ENCODE measurements around the gene CFAP53. TPM values are rescaled to one million over a fixed set of nuclear protein-coding genes. Genes with fewer than 3 reads are reported as not detected.

The CFAP53 gene
- total RNA-seq, 1 experiment from 2014 or later = 0.15 TPM

GRCh38 chr18:50285071-50285470 is 18.8 kb upstream of the CFAP53 start:
- H3K9me3 ChIP-seq (ENCODE audit: control insufficient read depth, low read depth, low read length) = no peaks in the 10 kb centered on the region
- no peak overlapping the region for H2AK5ac ChIP-seq (ENCODE audit: insufficient read length, low read length)
- peaks cover 40 to 44% (median 44%) of the 10 kb centered on the region in 3 experiments; a peak in 6 of 7 replicates for H3K36me3 Mint-ChIP-seq (ENCODE audit: insufficient read depth in 1 of 3, low read depth in 3 of 3)
- H3T11ph ChIP-seq (ENCODE audit: low read length) = no peak overlapping the region
- no peak for DNase-seq
- no peak overlapping the region for H2BK12ac ChIP-seq (ENCODE audit: insufficient read length, low read depth, low read length)
- no peak for TF ChIP-seq CTCF (conservative IDR thresholded peaks at IDR 0.05)
- H3K4ac ChIP-seq (ENCODE audit: low read depth, low read length) = no peak overlapping the region
- no peak overlapping the region for H4K8ac ChIP-seq (replicated peaks; ENCODE audit: insufficient read length, low read depth, low read length)
- no peak overlapping the region for H2AFZ ChIP-seq (ENCODE audit: low read length)
- no peaks in the 10 kb centered on the region; the same call in 1 of the 2 replicates for H3K79me2 ChIP-seq (ENCODE audit: insufficient read depth, low read length)
- no peak overlapping the region for H3K27ac ChIP-seq (ENCODE audit: insufficient read length, low read depth, low read length)
- peaks cover 15% of the 10 kb centered on the region for H3K23me2 ChIP-seq (ENCODE audit: insufficient read length, low read depth, low read length, poor library complexity, severe bottlenecking)
- no peak overlapping the region for H2BK120ac ChIP-seq (ENCODE audit: low read depth, low read length, poor library complexity, severe bottlenecking)
- H4K91ac ChIP-seq (ENCODE audit: insufficient read length, low read depth, low read length) = no peak overlapping the region
- H3K18ac ChIP-seq (ENCODE audit: insufficient read length, low read depth, low read length) = no peak overlapping the region
- no peak overlapping the region for H2BK15ac ChIP-seq (ENCODE audit: low read depth, low read length)
- H2BK5ac ChIP-seq (ENCODE audit: insufficient read length, low read length) = no peak overlapping the region
- no peaks in the 10 kb centered on the region for H3K79me1 ChIP-seq (ENCODE audit: insufficient read depth, low read depth, low read length, poor library complexity, severe bottlenecking)
- peaks cover 15 to 22% of the 10 kb centered on the region in 2 experiments for H3K4me1 Mint-ChIP-seq
- no peaks in the 10 kb centered on the region for H4K20me1 ChIP-seq (ENCODE audit: control insufficient read depth, insufficient read depth, insufficient read length)
- H3K9ac ChIP-seq (ENCODE audit: extremely low read depth, insufficient read length, low read length) = no peak overlapping the region
- no peaks in the 10 kb centered on the region for H3K27me3 ChIP-seq (ENCODE audit: insufficient read depth, low read length)
- H3K27me3 Mint-ChIP-seq (ENCODE audit: low read depth) = no peaks in the 10 kb centered on the region
- H3K56ac ChIP-seq (ENCODE audit: insufficient read length, low read depth, low read length) = no peak overlapping the region
- no peak overlapping the region for H3K14ac ChIP-seq (ENCODE audit: insufficient read depth, low read length)
- no peak overlapping the region for H2BK20ac ChIP-seq (ENCODE audit: low read depth, low read length, poor library complexity, severe bottlenecking)
- no peak overlapping the region for H3K27ac Mint-ChIP-seq
- no peaks in the 10 kb centered on the region; a peak in 1 of 5 replicates for H3K9me3 Mint-ChIP-seq
- no peak overlapping the region for H3K23ac ChIP-seq (ENCODE audit: insufficient read length, low read depth, low read length)
- no CpG with 5 or more reads among the region's 13 CpGs for WGBS (ENCODE audit: extremely low coverage, insufficient read length, low lambda C conversion rate)
- H4K5ac ChIP-seq (ENCODE audit: insufficient read length, low read depth, low read length) = no peak overlapping the region
- no peaks in the 10 kb centered on the region for H3K4me1 ChIP-seq (ENCODE audit: insufficient read depth, low read length)
- H3K4me3 Mint-ChIP-seq = no peak overlapping the region
- H3K4me2 ChIP-seq (ENCODE audit: insufficient read depth, insufficient read length, low read length) = no peak overlapping the region
